DOHH2 (cell line): ENCODE measurements around the gene MSRB3.
"Not testable (repeated sequence)": the region's sequence is repeated elsewhere in the genome, so short reads cannot be mapped to it uniquely, and the experiment has no call there.

Experiments used
- H3F3A ChIP-seq: fragments of 200-600 bp; sonication (generic), shearing (Covaris generic); 2 replicates; pipeline ENCODE4 v1.6.0; 2016; ENCODE audit warnings: antibody characterized with exemption, mild to moderate bottlenecking; ENCODE audit not compliant: control insufficient read depth, insufficient read depth
- H3K27ac ChIP-seq: fragments of 200-600 bp; sonication (generic); 2 replicates; pipeline ENCODE4 v1.5.1; 2014; ENCODE audit warnings: low read depth, mild to moderate bottlenecking, low read length, moderate library complexity
- H3K27me3 ChIP-seq: fragments of 200-600 bp; sonication (generic); 2 replicates; pipeline ENCODE4 v1.6.1; 2014; ENCODE audit warnings: mild to moderate bottlenecking, low read length, mixed read lengths; ENCODE audit not compliant: control insufficient read depth
- H3K36me3 ChIP-seq: fragments of 200-600 bp; sonication (generic); 2 replicates; pipeline ENCODE4 v1.6.1; 2014; ENCODE audit warnings: mild to moderate bottlenecking, low read length, moderate library complexity, mixed read lengths; ENCODE audit not compliant: control insufficient read depth
- H3K4me1 ChIP-seq: fragments of 200-600 bp; sonication (generic); 2 replicates; pipeline ENCODE4 v1.6.1; 2014; ENCODE audit warnings: mild to moderate bottlenecking, low read length, mixed read lengths; ENCODE audit not compliant: control insufficient read depth
- H3K4me2 ChIP-seq: fragments of 200-600 bp; sonication (generic); 2 replicates; pipeline ENCODE4 v1.6.0; 2014; ENCODE audit warnings: mild to moderate bottlenecking, low read length, moderate library complexity
- H3K4me3 ChIP-seq: fragments of 200-600 bp; sonication (generic); 2 replicates; pipeline ENCODE4 v1.5.1; 2014; ENCODE audit warnings: mild to moderate bottlenecking, low read length, mixed read lengths
- H3K79me2 ChIP-seq: fragments of 200-600 bp; sonication (generic); 2 replicates; pipeline ENCODE4 v1.6.1; 2014; ENCODE audit warnings: mild to moderate bottlenecking, low read length, mixed read lengths; ENCODE audit not compliant: control insufficient read depth
- H3K9me2 ChIP-seq: fragments of 200-600 bp; sonication (generic); replicated peaks from 2 replicates; pipeline ENCODE4 v1.6.1; 2014; ENCODE audit warnings: mild to moderate bottlenecking, low read length, mixed read lengths; ENCODE audit not compliant: control insufficient read depth
- H3K9me3 ChIP-seq: fragments of 200-600 bp; sonication (generic); 2 replicates; pipeline ENCODE4 v1.6.1; 2014; ENCODE audit warnings: antibody characterized with exemption, low read length, mixed read lengths; ENCODE audit not compliant: control insufficient read depth, insufficient read depth
- H4K20me1 ChIP-seq: fragments of 200-600 bp; sonication (generic); 2 replicates; pipeline ENCODE4 v1.6.0; 2014; ENCODE audit warnings: low read depth, mild to moderate bottlenecking, antibody characterized with exemption, low read length, moderate library complexity; ENCODE audit not compliant: control insufficient read depth, insufficient read depth
- EZH2phosphoT487 ChIP-seq: fragments of 200-600 bp; sonication (generic); IDR thresholded peaks from 2 replicates; pipeline ENCODE4 v1.6.1; 2017; ENCODE audit warnings: borderline replicate concordance, mild to moderate bottlenecking, antibody characterized with exemption, low read length, moderate library complexity, mixed read lengths
- TF ChIP-seq, protein P1 (sequence below): fragments of 200-600 bp; sonication (generic); IDR thresholded peaks from one replicate; pipeline ENCODE4 v1.5.1; 2014; ENCODE audit warnings: antibody characterized with exemption, mild to moderate bottlenecking, low read depth, low read length; ENCODE audit not compliant: poor library complexity, severe bottlenecking

MSRB3 gene

DNA sequence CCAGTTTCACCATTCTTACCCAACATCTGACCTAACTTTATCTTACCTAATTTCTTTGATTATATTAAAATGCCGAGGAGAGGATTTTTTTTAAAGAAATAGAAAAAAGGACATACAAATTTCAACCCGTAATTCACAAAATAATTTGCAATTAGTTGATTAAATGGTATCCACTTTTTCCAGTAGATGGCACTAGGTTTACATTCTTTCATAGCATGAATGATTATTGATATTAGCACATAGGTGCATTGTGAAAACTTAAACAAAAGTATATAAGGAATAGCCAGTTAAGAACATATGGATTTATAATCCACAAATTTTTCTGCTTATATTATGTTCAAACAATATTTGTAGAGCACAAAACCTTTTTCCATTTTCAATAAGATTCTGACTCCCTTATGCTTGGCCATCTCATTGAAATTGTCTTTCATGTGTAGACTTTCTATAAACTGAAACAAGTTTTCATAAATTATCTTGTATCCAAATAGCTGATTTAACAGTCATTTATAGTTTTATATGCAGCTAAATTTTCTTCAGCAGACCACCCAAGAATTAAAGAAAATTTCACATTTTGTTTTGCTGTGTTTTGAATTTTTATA, 35.3 kb downstream of the MSRB3 start:
- Histone ChIP-seq H3K9me2 (no peaks in the 10 kb centered on the region), H3K4me2 (no peak overlapping the region), H3K9me3 (no peaks in the 10 kb centered on the region), H4K20me1 (no peaks in the 10 kb centered on the region), H3F3A (no peaks in the 10 kb centered on the region), H3K4me3 (no peak overlapping the region), H3K79me2 (no peaks in the 10 kb centered on the region), H3K27me3 (peaks cover 20% of the 10 kb centered on the region; the same call in 1 of the 2 replicates), H3K4me1 (peaks cover 5% of the 10 kb centered on the region), H3K27ac (no peak overlapping the region), H3K36me3 (no peaks in the 10 kb centered on the region)
- no peak for TF ChIP-seq EZH2phosphoT487
- TF ChIP-seq, protein P1, sequence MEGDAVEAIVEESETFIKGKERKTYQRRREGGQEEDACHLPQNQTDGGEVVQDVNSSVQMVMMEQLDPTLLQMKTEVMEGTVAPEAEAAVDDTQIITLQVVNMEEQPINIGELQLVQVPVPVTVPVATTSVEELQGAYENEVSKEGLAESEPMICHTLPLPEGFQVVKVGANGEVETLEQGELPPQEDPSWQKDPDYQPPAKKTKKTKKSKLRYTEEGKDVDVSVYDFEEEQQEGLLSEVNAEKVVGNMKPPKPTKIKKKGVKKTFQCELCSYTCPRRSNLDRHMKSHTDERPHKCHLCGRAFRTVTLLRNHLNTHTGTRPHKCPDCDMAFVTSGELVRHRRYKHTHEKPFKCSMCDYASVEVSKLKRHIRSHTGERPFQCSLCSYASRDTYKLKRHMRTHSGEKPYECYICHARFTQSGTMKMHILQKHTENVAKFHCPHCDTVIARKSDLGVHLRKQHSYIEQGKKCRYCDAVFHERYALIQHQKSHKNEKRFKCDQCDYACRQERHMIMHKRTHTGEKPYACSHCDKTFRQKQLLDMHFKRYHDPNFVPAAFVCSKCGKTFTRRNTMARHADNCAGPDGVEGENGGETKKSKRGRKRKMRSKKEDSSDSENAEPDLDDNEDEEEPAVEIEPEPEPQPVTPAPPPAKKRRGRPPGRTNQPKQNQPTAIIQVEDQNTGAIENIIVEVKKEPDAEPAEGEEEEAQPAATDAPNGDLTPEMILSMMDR: peak; percentile 52

- not testable (repeated sequence) for H3K9me3 ChIP-seq, H3K9me2 ChIP-seq, H3K27ac ChIP-seq, H3F3A ChIP-seq, H3K4me1 ChIP-seq, H4K20me1 ChIP-seq, H3K36me3 ChIP-seq, H3K4me2 ChIP-seq, H3K79me2 ChIP-seq, H3K4me3 ChIP-seq
- H3K27me3 ChIP-seq: peaks cover 26% of the 10 kb centered on the region
Measured at GRCh38 chr12:65315238-65315637, 36.8 kb downstream of the MSRB3 start.

DNA sequence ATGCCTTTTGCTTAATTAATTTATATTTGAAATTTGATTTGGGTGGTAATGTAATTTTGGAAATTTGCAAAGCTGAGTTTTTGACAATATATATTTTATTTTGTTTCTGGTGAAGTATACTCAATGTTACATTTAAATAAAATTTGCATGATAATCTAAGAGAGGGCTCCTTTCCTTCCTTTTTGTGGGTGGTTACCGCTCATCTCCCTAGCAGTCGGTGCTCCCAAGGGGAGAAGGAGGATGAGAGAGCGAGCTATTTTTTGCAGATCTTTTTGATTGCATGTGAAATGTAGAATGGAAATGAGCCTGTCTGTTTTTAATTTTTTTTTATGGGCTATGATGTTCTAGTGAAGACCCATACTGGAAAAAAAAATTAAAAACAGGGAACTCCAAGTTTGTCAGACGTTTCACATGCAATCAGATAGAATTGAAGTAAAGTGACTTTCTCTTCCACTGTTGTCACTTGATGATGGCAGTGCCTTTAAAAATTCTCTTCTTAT, 39.8 kb downstream of the MSRB3 start:
- H3K9me2 ChIP-seq: no peaks in the 10 kb centered on the region
- H3K27me3 ChIP-seq: peaks cover 36% of the 10 kb centered on the region
- no peaks in the 10 kb centered on the region for H4K20me1 ChIP-seq
- H3K36me3 ChIP-seq: no peaks in the 10 kb centered on the region
- no peaks in the 10 kb centered on the region for H3F3A ChIP-seq
- no peak for TF ChIP-seq EZH2phosphoT487
- no peak overlapping the region for H3K4me2 ChIP-seq
- H3K4me3 ChIP-seq: no peak overlapping the region
- H3K27ac ChIP-seq: no peak overlapping the region
- no peaks in the 10 kb centered on the region for H3K79me2 ChIP-seq
- H3K4me1 ChIP-seq: no peaks in the 10 kb centered on the region
- H3K9me3 ChIP-seq: no peaks in the 10 kb centered on the region

GRCh38 chr12:65319688-65320200, 41.3 kb downstream of the MSRB3 start:
- Histone ChIP-seq H3K27ac (no peak overlapping the region), H3K27me3 (peaks cover 33% of the 10 kb centered on the region), H3K79me2 (no peaks in the 10 kb centered on the region), H3K4me2 (no peak overlapping the region), H3K4me1 (no peaks in the 10 kb centered on the region), H3F3A (no peaks in the 10 kb centered on the region), H3K9me2 (no peaks in the 10 kb centered on the region), H4K20me1 (no peaks in the 10 kb centered on the region), H3K4me3 (no peak overlapping the region), H3K36me3 (no peaks in the 10 kb centered on the region), H3K9me3 (no peaks in the 10 kb centered on the region)
- TF ChIP-seq EZH2phosphoT487: no peak
- TF ChIP-seq, protein P1: no peak
